PFSK-1 (cell line): ENCODE measurements around the gene PRKAG2.

Experiments
- FOXP2 ChIP-seq: optimal IDR thresholded peaks from 2 replicates; pipeline ENCODE3; 2011; ENCODE audit warnings: borderline replicate concordance, control low read depth, inconsistent platforms; ENCODE audit not compliant: insufficient read depth; ENCODE audit errors: extremely low read length, extremely low read depth
- POLR2AphosphoS5 ChIP-seq: IDR thresholded peaks from 2 replicates; pipeline ENCODE4 v1.6.1; 2012; ENCODE audit warnings: low read depth, mild to moderate bottlenecking, control low read depth, low read length, moderate library complexity
- SIN3A ChIP-seq: IDR thresholded peaks from 2 replicates; pipeline ENCODE4 v1.6.1; 2012; ENCODE audit warnings: mild to moderate bottlenecking, low read length, moderate library complexity, borderline replicate concordance; ENCODE audit not compliant: insufficient read depth
- TAF1 ChIP-seq: IDR thresholded peaks from 2 replicates; pipeline ENCODE4 v1.6.1; 2012; ENCODE audit warnings: low read length, control low read depth, borderline replicate concordance; ENCODE audit not compliant: insufficient read depth
- TF ChIP-seq, protein P1 (sequence below), 2 experiments: IDR thresholded peaks; 2 replicates each; pipeline versions ENCODE4 v1.6.1 to v1.8.0; 2011 to 2012; ENCODE audit warnings: low read depth in 2 of 2, low read length in 2 of 2, control low read depth in 1 of 2, inconsistent platforms in 1 of 2, mild to moderate bottlenecking in 1 of 2, moderate library complexity in 1 of 2; ENCODE audit not compliant: insufficient read depth in 1 of 2

The PRKAG2 gene

DNA sequence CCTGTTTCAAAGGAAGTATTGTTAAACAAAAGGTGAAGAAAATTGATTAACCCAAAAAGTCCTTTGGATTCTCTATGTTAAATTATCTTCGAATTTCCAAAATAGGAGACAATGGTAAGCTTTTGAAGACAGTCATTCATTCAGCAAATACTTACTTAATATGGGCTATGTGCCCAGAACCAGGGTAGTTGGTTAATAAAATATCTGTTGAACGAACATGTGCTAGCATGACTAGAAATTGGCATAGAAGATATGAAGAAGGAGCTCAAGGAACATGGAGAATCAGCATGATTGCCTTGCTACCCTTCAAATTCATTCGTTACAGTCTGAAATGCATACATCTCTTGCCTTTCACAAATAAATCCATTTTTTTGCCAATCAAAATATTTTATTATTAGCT lies 234.2 kb downstream of the PRKAG2 start:
- TF ChIP-seq SIN3A (no peak), FOXP2 (no peak), TAF1 (no peak), POLR2AphosphoS5 (no peak)
- TF ChIP-seq, protein P1, sequence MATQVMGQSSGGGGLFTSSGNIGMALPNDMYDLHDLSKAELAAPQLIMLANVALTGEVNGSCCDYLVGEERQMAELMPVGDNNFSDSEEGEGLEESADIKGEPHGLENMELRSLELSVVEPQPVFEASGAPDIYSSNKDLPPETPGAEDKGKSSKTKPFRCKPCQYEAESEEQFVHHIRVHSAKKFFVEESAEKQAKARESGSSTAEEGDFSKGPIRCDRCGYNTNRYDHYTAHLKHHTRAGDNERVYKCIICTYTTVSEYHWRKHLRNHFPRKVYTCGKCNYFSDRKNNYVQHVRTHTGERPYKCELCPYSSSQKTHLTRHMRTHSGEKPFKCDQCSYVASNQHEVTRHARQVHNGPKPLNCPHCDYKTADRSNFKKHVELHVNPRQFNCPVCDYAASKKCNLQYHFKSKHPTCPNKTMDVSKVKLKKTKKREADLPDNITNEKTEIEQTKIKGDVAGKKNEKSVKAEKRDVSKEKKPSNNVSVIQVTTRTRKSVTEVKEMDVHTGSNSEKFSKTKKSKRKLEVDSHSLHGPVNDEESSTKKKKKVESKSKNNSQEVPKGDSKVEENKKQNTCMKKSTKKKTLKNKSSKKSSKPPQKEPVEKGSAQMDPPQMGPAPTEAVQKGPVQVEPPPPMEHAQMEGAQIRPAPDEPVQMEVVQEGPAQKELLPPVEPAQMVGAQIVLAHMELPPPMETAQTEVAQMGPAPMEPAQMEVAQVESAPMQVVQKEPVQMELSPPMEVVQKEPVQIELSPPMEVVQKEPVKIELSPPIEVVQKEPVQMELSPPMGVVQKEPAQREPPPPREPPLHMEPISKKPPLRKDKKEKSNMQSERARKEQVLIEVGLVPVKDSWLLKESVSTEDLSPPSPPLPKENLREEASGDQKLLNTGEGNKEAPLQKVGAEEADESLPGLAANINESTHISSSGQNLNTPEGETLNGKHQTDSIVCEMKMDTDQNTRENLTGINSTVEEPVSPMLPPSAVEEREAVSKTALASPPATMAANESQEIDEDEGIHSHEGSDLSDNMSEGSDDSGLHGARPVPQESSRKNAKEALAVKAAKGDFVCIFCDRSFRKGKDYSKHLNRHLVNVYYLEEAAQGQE (IDR thresholded peaks at IDR 0.05; ENCODE audit: insufficient read depth in 1 of 2, low read depth in 2 of 2, low read length in 2 of 2), result no peak

DNA sequence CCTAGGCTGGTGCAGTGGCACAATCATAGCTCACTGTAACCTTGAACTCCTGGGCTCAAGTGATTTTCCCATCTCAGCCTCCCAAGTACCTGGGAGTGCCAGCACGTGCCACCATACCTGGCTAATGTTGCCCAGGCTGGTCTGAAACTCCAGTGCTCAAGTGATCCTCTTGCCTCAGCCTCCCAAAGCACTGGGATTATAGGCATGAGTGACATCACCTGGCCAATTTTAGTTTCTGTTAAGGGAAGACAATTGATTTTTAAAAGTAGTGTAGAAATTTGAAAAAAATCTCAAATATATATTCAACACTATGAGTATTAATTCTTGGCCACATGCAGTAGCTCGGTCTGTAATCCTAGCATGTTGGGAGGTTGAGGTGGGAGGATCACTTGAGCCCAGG lies 235.3 kb downstream of the PRKAG2 start:
- TF ChIP-seq, protein P1 (IDR thresholded peaks at IDR 0.05; ENCODE audit: insufficient read depth in 1 of 2, low read depth in 2 of 2, low read length in 2 of 2), result no peak
- TF ChIP-seq TAF1 (no peak), SIN3A (no peak), FOXP2 (no peak), POLR2AphosphoS5 (no peak)

DNA sequence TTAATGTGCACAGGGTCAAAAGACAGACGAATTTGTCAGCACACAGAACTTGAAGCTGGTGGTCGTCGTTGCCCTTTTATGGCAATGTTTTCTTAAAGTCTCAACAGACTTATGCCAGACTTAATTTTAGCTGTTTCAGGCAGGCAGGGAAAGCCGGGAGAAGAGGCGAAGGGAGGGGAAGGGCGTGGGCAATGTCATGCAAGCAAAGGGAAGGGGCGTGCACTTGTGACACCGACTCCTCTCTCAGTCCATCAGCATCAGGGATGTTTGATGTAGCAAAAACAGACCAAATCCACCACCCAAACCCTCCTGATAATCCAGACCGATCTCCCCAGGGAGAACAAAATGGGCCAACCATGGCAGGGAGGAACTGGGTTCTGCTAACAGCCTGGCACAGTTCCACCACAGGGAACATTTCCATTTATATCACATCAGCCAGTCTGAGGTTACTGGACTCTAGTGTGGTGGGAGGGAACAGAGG lies 239.1 kb downstream of the PRKAG2 start:
- TF ChIP-seq TAF1, result no peak
- TF ChIP-seq, protein P1 (IDR thresholded peaks at IDR 0.05; ENCODE audit: insufficient read depth in 1 of 2, low read depth in 2 of 2, low read length in 2 of 2), result no peak
- no peak for TF ChIP-seq SIN3A

DNA sequence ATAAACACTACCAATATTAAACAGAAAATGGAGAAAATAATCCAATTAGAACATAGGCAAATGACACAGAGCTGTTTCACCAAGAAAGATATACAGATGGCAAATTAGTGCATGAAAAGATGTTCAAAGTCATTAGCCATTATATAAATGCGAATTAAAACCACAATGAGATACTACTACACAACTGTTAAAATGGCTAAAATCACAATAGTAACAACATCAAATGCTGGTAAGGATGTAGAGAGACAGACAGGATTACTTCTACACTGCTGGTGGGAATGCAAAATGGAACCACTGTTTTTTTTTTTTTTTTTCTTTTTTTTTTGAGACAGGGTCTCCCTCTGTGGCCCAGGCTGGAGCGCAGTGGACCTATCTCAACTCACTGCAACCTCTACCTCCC lies 242.3 kb downstream of the PRKAG2 start:
- TF ChIP-seq FOXP2 (no peak), TAF1 (no peak), SIN3A (no peak), POLR2AphosphoS5 (no peak)
- TF ChIP-seq, protein P1 (IDR thresholded peaks at IDR 0.05; ENCODE audit: insufficient read depth in 1 of 2, low read depth in 2 of 2, low read length in 2 of 2), result no peak

DNA sequence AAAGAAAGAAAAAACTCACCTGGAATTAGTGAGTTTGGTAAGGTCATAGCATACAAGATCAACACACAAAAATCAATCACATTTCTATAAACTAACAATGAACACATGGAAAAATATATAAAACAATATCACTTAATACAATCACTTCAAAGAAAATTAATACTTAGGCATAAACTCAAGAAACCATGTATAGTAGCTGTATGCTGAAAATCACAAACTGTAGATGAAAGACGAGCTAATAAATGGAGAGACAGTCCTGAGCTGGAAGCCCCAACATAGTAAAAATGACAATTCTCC lies 243.5 kb downstream of the PRKAG2 start:
- TF ChIP-seq FOXP2 (no peak), POLR2AphosphoS5 (no peak), TAF1 (no peak), SIN3A (no peak)
- TF ChIP-seq, protein P1 (IDR thresholded peaks at IDR 0.05; ENCODE audit: insufficient read depth in 1 of 2, low read depth in 2 of 2, low read length in 2 of 2), result no peak
